MG63 (cell line): ENCODE measurements around the gene CYRIA. TPM values are rescaled to one million over a fixed set of nuclear protein-coding genes. Genes with fewer than 3 reads are reported as not detected.

ENCODE experiments used
- DNase-seq: peaks from one replicate; pipeline ENCODE4 v3.0.0-alpha.2; 2020
- H3K27me3 ChIP-seq: fragments of 250-450 bp; sonication (Bioruptor Pico); 2 replicates; pipeline ENCODE4 v1.5.1; 2020; ENCODE audit warnings: mild to moderate bottlenecking, moderate library complexity
- H3K36me3 ChIP-seq: fragments of 250-450 bp; sonication (Bioruptor Pico); 2 replicates; pipeline ENCODE4 v1.5.1; 2020; ENCODE audit warnings: mild to moderate bottlenecking, moderate library complexity
- H3K4me3 ChIP-seq: fragments of 250-450 bp; sonication (Bioruptor Pico); 2 replicates; pipeline ENCODE4 v1.5.1; 2020; ENCODE audit warnings: mild to moderate bottlenecking, moderate library complexity
- H3K9me3 ChIP-seq: fragments of 250-450 bp; sonication (Bioruptor Pico); 2 replicates; pipeline ENCODE4 v1.5.1; 2020; ENCODE audit warnings: mild to moderate bottlenecking, moderate library complexity
- total RNA-seq: library from RNA; depleted of rRNA; stranded (reverse); fragments of >200 nt; shearing (Covaris generic); gene quantifications from 2 replicates; pipeline ENCODE4 v1.2.3, GENCODE V29; 2014; ENCODE audit warnings: low replicate concordance

Gene CYRIA
- total RNA-seq, 1 experiment from 2014 or later, result 0.69 TPM

DNA sequence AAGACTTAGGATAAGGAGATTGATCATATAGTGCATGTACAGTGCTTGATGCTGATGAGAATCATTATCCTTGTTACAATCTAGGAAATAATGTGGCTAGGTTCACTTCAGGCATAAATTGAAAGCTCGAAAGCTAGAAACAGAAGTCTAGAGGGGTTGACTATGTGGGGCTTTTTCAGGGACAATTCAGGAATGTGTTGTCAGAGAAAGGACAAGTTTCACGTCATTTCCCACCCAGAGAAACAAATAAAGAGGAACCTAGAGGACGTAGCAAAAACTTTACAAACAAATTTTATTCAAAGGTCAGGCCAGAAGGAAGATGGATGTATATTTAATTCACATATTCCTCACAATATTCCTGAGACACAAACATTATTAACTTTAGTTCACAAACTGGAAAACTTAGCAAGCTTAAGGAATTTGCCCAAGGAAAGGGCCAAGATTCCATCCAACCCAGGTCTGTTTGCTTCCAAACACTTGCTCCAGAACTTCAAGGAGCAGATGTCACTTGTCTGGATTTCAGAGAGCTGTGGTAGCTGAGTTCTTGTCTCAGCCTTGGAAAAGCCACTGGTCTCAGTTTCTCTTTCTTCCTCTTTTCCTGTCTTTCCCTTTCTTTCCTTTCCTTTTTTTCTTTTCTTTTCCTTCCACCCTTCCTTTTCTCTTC lies 7.4 kb downstream of the CYRIA start:
- no peak for DNase-seq
- no peak overlapping the region for H3K4me3 ChIP-seq
- H3K27me3 ChIP-seq, result no peaks in the 10 kb centered on the region

DNA sequence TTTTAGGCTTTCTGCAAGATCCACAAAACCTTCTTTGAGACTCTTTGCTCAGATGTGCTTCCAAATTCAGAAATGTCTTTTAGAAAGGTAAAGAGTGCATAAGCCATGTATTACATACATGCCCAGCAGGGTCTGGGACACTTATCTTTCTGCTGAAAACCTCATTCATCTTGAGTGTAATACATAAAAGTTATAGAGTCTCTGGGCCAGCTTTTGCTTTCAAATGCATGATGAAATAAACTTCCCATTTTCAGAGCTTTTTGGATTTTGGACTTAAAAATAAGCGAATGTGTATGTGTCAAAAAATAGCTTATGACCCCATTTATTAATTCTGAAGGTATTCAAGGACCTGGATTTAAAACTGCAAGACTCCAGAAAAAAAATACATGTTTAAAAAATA lies 8.0 kb downstream of the CYRIA start:
- no peaks in the 10 kb centered on the region for H3K36me3 ChIP-seq

More for the DNA sequence above, 7.4 kb downstream of the CYRIA start:
- no peaks in the 10 kb centered on the region for H3K36me3 ChIP-seq
- no peaks in the 10 kb centered on the region for H3K9me3 ChIP-seq

DNA sequence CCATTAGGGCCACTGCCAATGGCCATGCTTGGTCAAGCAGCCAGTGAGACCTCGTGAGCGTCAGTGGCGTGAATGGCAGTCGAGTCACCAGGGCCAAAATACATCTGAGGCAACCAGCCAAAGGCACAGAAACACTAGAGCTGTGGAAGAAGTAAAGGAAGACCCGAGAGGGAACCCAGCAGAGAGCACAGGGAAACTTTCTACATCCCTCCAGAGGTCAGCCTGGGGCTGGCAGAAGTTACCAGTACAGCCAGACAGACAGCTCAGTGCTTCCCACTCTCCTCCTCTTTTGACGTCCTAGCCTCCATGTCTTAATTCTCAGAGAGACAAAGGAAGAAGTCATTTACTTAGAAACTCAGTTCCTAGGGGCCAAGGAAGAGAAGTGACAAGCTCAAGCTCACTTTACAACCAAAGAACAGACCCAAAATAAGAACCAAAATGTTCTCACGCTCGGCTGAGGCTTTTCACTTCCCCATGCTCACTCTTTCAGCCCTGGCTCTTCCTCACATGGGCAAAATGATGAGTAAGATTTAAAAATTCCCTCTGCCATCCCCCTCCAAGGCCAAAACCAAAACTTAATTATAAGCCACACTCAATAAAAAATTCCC lies 8.7 kb downstream of the CYRIA start:
- Histone ChIP-seq H3K36me3 (no peaks in the 10 kb centered on the region), H3K27me3 (no peaks in the 10 kb centered on the region), H3K9me3 (no peaks in the 10 kb centered on the region), H3K4me3 (no peak overlapping the region)
- peak; percentile 16 for DNase-seq

More for the DNA sequence above, 8.0 kb downstream of the CYRIA start:
- Histone ChIP-seq H3K4me3 (no peak overlapping the region), H3K27me3 (no peaks in the 10 kb centered on the region), H3K9me3 (no peaks in the 10 kb centered on the region)
- DNase-seq, result no peak

DNA sequence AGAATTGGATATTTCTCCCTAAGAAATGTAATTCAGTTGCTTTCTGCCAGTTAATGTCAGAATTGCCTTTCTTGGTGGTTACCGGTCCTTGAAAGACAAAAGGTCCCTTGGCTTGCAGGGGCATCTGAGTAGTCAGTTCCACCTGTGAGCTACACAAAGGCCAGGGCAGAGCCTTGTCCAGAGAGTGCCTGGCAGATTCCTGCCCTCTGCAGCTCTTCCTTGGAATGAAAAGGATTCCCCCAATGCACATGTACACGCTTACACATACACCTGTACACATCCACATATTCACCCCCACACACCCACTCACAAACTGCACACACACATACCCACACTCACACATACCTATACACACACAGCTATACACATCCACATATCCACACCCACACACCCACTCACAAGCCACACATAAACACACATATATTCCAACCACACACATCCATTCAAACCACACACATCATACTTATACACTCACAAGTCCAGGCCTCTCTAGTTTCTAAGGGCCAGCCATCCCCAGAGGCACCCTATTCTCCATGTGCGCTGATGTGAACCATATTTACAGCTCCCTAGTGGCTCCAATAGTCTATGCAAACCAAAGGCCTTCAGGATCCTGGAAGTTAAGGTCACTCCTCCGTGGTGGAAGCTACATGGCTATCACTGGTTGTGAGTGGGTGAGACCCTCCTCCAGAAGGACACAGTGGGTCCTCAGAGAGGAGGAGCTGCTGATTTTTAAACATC lies 9.6 kb downstream of the CYRIA start:
- Histone ChIP-seq H3K9me3 (no peaks in the 10 kb centered on the region), H3K36me3 (no peaks in the 10 kb centered on the region), H3K4me3 (no peak overlapping the region), H3K27me3 (no peaks in the 10 kb centered on the region)
- no peak for DNase-seq

DNA sequence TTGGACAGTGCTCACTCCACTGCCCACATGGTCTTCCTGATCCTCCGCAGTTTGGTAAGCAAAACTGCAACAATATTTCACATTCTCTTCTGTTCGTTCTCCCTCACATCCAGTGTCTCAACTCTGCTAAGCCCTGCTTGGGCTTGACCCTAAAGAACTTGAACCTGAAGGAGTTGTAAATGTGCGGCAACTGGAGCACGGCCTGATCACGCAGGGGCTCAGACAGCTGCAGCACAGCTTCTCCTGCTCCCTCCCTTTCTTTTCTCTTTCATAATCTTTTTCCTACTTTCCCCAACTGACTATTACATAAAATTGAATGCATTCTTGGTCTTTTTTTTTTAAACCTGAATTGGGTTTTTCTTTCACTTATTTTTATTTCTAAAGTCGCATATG lies 10.2 kb downstream of the CYRIA start:
- Histone ChIP-seq H3K27me3 (no peaks in the 10 kb centered on the region), H3K36me3 (no peaks in the 10 kb centered on the region; the same call in 1 of the 2 replicates), H3K4me3 (no peak overlapping the region)

DNA sequence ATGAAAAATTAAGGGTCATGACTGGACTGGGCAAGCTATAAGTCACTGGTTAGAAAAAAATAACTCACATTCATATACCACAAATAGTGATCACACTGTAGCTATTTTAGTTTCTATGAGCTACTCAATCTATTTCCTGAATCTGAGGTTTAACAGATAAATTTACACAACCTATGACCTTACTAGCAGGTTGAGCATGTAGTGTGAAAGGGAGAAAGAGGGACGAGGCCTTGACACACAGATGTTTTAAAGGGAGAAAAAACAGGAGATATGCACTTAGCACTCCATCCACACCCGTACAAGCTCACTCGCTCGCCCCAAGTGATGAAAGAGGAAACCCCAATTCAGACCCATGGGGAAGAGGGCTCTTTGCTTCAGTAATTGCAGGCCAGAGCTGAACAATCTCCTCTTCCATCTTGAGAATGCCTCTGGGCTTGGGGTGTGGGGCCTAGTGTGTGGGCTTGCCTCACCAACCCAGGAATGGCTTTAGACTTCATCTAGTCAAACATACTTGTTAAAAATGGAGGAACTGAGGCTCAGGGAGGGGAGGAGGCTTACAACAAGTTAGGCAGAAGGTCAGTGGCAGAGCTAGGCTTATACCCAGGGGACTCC lies 10.7 kb downstream of the CYRIA start:
- Histone ChIP-seq H3K9me3 (no peaks in the 10 kb centered on the region), H3K4me3 (no peak overlapping the region), H3K27me3 (no peaks in the 10 kb centered on the region), H3K36me3 (no peaks in the 10 kb centered on the region; the same call in 1 of the 2 replicates)
- DNase-seq, result no peak

More for the DNA sequence above, 10.2 kb downstream of the CYRIA start:
- no peaks in the 10 kb centered on the region for H3K9me3 ChIP-seq
- DNase-seq, result no peak

DNA sequence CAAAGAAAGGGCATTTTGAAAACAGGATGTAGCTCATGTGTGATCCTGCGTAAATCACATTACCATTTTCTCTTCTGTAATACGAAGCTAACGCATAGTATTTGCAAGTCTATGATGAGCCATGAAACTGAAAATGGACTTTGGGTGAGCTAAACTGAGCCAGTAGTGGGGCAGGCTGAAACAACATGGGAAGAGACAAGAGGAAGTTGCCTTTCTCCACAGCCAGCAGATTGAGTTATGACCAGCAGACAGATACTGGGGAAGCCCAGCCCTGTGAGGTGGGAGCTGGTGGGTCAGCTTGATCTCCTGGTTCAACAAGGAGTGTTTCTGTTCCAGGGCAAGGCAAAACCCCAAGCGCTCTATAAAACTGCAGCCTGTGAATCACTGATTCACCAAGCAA lies 11.8 kb downstream of the CYRIA start:
- no peaks in the 10 kb centered on the region; the same call in 1 of the 2 replicates for H3K36me3 ChIP-seq
- no peaks in the 10 kb centered on the region for H3K9me3 ChIP-seq
- no peaks in the 10 kb centered on the region for H3K27me3 ChIP-seq
- no peak overlapping the region for H3K4me3 ChIP-seq
- no peak for DNase-seq

DNA sequence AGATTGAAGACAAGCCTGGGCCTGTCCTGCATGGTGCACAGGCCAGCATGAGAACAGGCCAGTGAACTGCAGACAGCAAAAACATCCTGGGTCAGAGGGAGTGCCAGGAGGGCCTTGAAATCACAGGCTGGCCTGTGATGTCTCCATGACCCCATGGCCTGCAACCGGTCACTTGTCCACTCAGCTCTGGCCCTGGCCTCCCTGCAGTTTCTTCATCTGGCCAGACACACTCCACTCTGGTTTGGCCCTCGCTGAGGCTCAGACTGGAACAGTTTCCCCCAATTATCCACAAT lies 12.6 kb downstream of the CYRIA start:
- H3K9me3 ChIP-seq, result no peaks in the 10 kb centered on the region
- DNase-seq, result peak; percentile 62

DNA sequence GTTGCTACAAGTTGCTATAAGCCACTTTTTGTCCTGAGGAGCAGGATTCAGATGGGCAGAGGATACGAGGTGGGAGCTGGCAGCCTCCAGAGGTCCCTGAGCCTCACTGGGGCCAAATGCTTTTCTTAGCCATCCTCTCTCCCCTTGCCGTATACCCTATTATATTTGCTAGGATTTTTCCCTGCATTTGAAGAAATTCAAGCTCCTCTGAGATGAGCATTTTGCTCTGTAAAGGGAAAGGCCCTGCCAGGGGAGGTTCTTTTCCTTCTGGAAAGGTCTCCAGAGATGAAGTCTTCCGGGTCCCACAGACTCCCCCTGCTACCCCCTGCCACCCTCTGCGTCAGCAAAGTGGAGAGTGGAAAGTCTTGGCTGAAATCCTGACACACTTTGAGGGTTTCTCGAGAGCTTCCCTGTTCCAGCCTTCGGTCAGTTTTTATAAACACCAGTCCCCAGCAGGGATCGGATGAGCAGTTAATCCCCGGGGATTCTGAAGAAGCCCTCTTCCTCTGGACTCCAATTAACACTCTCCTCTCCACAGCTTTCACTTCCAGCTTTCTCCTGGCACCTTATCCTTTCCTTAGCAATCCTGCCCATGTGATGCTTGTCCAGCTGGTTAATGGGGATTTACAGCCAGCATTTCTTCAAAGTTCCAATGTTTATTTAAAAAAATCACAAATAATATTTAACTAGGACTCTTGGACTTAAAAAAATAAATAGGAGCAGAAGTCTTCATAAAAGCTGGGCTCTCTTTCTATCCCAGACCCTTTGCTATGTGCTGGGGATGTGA lies 13.1 kb downstream of the CYRIA start:
- no peaks in the 10 kb centered on the region for H3K9me3 ChIP-seq
- H3K27me3 ChIP-seq, result no peaks in the 10 kb centered on the region
- H3K4me3 ChIP-seq, result no peak overlapping the region
- no peaks in the 10 kb centered on the region; the same call in 1 of the 2 replicates for H3K36me3 ChIP-seq
- DNase-seq, result peak; percentile 59

More for the DNA sequence above, 12.6 kb downstream of the CYRIA start:
- Histone ChIP-seq H3K36me3 (no peaks in the 10 kb centered on the region; the same call in 1 of the 2 replicates), H3K4me3 (no peak overlapping the region), H3K27me3 (no peaks in the 10 kb centered on the region)

DNA sequence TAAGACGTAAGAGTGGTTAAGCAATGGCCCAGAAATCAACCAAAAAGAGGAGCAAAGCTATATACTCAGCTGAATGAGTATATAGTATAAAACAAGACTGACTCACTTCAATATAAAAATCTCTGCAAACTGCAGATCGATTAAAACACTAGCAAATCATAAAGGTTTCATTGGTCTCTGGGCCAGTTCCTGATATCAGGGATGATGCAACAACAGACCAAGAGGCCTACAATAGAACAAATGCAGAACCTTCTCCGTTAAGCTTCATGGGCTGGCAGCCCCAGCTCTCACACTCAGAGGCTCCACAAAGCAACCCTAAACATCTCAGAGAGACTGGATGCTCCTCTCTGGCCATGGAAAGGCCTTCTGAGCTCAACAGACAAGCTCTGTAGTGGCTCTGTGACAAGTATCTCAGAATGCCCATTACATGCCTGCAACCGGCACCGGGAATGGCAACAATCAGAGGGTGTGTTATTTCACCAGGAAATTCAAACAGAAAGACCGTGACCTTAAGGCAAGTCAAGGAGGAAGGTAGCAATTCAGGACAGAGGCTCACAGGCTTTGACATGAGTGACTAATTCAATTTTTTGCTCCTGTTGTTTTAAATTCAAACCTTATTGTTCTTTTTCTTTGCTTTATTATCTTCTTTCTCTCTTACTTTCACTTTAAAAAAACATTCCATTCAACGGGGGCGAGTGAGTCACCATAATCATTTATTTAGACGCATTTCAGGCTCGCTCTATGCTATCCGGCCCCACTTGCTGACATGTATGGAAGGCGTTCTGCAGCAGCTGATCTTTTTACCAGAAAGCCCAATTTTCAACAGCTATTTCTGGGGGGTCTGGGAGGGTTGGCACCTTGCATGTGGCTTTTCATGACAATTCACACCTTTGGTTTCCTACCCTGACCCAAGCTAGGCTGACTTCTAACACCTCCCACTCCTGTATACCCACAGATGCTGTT lies 15.1 kb downstream of the CYRIA start:
- Histone ChIP-seq H3K9me3 (no peaks in the 10 kb centered on the region), H3K4me3 (peak overlapping the region; percentile 39), H3K27me3 (no peaks in the 10 kb centered on the region), H3K36me3 (no peaks in the 10 kb centered on the region; the same call in 1 of the 2 replicates)
- DNase-seq, result peak; percentile 38

DNA sequence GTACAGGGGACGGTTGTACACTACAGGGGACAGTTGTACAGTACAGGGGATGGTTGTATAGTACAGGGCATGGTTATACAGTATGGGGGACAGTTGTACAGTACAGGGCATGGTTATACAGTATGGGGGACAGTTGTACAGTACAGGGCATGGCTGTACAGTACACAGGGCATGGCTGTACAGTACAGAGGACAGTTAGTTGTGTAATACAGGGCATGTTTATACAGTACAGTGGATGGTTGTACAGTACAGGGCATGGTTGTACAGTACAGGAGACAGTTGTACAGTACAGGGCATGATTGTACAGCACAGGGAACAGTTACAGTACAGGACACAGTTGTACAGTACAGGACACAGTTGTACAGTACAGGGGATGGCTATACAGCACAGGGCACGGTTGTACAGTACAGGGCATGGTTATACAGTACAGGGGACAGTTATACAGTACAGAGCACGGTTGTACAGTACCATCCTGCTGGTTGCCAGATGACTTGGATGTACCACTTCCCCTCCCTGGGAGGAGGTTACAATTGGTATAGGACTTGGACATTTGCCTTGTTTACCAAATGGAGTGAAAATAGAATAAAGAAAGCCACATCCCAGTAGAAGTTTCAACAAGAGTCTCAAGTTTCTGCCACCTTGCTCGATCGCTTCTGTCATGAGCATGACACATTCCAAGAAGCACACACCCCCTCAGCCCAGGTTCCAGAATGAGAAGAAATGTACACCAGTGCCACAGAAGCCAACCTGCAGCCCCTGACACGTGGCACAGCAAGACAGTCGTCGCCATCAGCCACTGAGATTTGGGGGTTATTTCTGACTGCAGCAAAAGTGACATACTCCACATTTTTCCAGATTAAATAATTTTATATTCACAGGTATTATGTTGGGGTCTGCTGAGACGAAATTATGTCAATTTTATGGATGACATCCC lies 16.0 kb downstream of the CYRIA start:
- H3K27me3 ChIP-seq, result no peaks in the 10 kb centered on the region
- H3K9me3 ChIP-seq, result no peaks in the 10 kb centered on the region
- no peak overlapping the region for H3K4me3 ChIP-seq
- DNase-seq, result no peak
- H3K36me3 ChIP-seq, result no peaks in the 10 kb centered on the region; the same call in 1 of the 2 replicates

DNA sequence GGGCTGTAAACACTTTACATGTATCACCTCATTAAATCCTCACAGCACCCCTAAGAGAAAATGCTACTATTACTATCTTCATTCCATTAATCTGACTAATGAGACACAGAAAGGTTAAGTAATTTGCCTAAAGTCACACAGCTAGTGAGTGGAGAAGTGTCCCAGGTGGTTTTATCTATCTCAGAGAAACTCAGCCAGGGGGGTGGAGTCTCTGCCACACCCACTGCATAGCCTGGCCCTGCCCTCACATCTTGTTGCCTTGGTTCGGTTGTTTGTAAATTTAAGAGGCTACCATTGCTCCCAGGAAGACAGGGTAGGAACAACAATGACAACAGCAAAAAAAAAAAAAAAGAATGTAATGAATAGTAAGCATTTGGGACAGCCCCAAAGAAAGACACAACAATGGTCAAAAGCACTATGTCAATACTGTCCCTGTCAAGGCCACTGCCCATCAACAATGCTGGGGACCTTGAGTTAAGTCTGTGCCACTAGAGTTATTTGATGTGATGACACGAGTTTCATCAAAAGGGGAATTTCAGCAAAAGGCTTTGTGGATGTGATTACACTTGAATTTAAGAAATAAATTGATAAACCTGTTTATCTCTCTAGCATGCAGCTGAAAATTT lies 17.5 kb downstream of the CYRIA start:
- no peak for DNase-seq
- Histone ChIP-seq H3K36me3 (no peaks in the 10 kb centered on the region; the same call in 1 of the 2 replicates), H3K27me3 (no peaks in the 10 kb centered on the region), H3K9me3 (no peaks in the 10 kb centered on the region), H3K4me3 (no peak overlapping the region)

DNA sequence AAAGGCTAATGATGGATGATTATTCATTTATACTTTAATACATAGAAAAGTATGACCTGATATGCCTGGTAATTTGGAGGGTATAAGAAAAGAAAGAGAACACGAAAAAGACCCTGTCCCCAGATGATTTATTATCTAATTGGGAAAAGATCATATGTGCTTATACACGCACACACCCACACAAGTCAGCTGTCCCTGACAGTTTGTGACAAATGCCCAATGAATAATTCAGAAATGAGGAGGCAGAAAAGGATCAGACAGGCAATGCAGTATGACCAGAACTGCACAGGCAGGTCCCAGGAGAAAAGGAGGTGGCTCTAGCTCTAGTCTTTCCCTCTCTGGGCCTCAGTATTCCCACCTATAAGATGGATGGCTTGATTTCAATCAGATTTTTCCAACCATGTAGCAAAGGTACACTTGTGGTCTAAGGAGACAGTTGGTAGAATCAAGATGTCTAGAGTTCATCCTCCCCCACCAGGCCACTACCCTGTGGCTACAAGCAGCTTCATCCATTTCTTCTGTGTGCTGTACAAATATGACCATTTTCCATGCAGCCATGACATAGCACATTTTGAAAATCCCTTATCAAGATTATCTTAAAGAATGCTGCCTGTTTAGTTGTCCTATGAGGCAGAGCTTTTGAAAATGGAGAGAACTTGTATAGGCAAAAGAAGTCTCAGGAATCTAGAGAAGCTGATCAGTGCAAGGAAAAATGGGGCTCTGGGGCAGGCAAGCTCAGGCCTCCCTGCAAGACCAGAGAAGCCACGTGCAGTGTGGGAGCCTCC lies 19.7 kb downstream of the CYRIA start:
- H3K4me3 ChIP-seq, result no peak overlapping the region
- no peaks in the 10 kb centered on the region; the same call in 1 of the 2 replicates for H3K36me3 ChIP-seq
- no peaks in the 10 kb centered on the region for H3K9me3 ChIP-seq
- no peaks in the 10 kb centered on the region for H3K27me3 ChIP-seq
- no peak for DNase-seq

DNA sequence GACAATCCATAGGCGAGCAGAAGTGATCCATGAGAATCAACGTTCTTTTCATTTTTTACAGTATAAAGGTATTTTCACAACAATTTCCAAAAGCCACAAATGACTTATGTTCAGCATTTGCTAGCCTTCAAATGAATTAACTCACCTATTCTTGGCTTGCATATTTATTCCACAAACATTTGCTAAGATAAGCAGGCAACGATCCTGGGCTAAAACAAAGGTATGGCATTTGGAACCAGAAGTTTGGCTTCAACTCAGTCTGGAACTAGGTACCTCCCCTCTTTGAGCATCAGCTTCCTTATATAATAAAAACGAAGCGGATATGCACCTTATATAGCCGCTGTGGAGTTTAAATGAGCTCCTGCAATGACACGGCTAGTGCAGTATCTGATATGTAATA lies 20.5 kb downstream of the CYRIA start:
- Histone ChIP-seq H3K9me3 (no peaks in the 10 kb centered on the region), H3K36me3 (no peaks in the 10 kb centered on the region), H3K4me3 (no peak overlapping the region), H3K27me3 (no peaks in the 10 kb centered on the region)
- no peak for DNase-seq
